GM12878 (cell line): ENCODE measurements around the gene LRCH3. TPM values are rescaled to one million over a fixed set of nuclear protein-coding genes. Genes with fewer than 3 reads are reported as not detected.

Experiments
- FOXK2 ChIP-seq: fragments of 450-650 bp; IDR thresholded peaks from 2 replicates; pipeline ENCODE4 v1.6.1; 2017; ENCODE audit warnings: mild to moderate bottlenecking, moderate library complexity
- MEF2A ChIP-seq: IDR thresholded peaks from 2 replicates; pipeline ENCODE4 v1.6.1; 2011; ENCODE audit warnings: low read depth, mild to moderate bottlenecking, low read length, moderate library complexity; ENCODE audit not compliant: insufficient read depth
- NFYA ChIP-seq: IDR thresholded peaks from 2 replicates; pipeline ENCODE4 v1.6.1; 2011; ENCODE audit warnings: low read depth, mild to moderate bottlenecking, low read length, improper control_type of control experiment, borderline replicate concordance
- PBX3 ChIP-seq: IDR thresholded peaks from 2 replicates; pipeline ENCODE4 v1.6.1; 2011; ENCODE audit warnings: mild to moderate bottlenecking, low read depth, low read length, moderate library complexity; ENCODE audit not compliant: insufficient replicate concordance
- REST ChIP-seq: IDR thresholded peaks from 2 replicates; pipeline ENCODE4 v1.6.1; 2012; ENCODE audit warnings: mild to moderate bottlenecking, low read depth, low read length
- STAT3 ChIP-seq: IDR thresholded peaks from 2 replicates; pipeline ENCODE4 v1.6.1; 2011; ENCODE audit warnings: low read depth, low read length, improper control_type of control experiment
- TCF12 ChIP-seq: IDR thresholded peaks from 2 replicates; pipeline ENCODE4 v1.6.1; 2011; ENCODE audit warnings: low read depth, mild to moderate bottlenecking, low read length
- TCF3 ChIP-seq: IDR thresholded peaks from 2 replicates; pipeline ENCODE4 v1.6.1; 2012; ENCODE audit warnings: low read depth, mild to moderate bottlenecking, low read length, borderline replicate concordance; ENCODE audit not compliant: insufficient read depth
- ZZZ3 ChIP-seq: IDR thresholded peaks from 2 replicates; pipeline ENCODE4 v1.6.1; 2011; ENCODE audit warnings: low read depth; ENCODE audit not compliant: control insufficient read depth, insufficient read length
- polyA plus RNA-seq, 11 experiments: library from polyadenylated mRNA; depleted of rRNA in 4 of 11; unstranded in 6 of 11; stranded (reverse) in 5 of 11; fragments of >200 nt; fragmentation: Nextera tagmentation in 4 of 11; fragmentation: Illumina TruSeq in 1 of 11; extraction: Ambion mirVana in 4 of 11; extraction: Trizol in 1 of 11; gene quantifications; 1 replicate in 1 of 11; 2 replicates in 10 of 11; pipeline versions ENCODE4 v1.2.1 to v1.2.3, GENCODE V29; 2011 to 2016; ENCODE audit warnings: inconsistent platforms in 2 of 11, missing spikeins in 2 of 11, low read depth in 1 of 11
- total RNA-seq, 4 experiments: library from RNA; depleted of rRNA in 3 of 4; stranded (reverse); fragments of >200 nt in 3 of 4; fragmentation: Illumina TruSeq in 1 of 4; extraction: Trizol in 1 of 4; gene quantifications; 2 replicates each; pipeline versions ENCODE4 v1.2.1 to v1.2.3, GENCODE V29; 2013 to 2021

Gene LRCH3
- total and polyA plus RNA-seq, 10 of the 15 experiments (the other 5 are each of a cell fraction or from before 2014, with no cell fraction given) = 3.9 to 136 (median 40.6) TPM

GRCh38 chr3:197906850-197907187 is 115.8 kb downstream of the LRCH3 start (continued):
- no peak for TF ChIP-seq PBX3
- no peak for TF ChIP-seq NFYA
- no peak for TF ChIP-seq REST
- TF ChIP-seq ZZZ3 = no peak
- no peak for TF ChIP-seq TCF12
- TF ChIP-seq MEF2A = no peak
- no peak for TF ChIP-seq TCF3
- no peak for TF ChIP-seq FOXK2
- no peak for TF ChIP-seq STAT3
